ENCODE measurements around the gene PRDX6.

DNA sequence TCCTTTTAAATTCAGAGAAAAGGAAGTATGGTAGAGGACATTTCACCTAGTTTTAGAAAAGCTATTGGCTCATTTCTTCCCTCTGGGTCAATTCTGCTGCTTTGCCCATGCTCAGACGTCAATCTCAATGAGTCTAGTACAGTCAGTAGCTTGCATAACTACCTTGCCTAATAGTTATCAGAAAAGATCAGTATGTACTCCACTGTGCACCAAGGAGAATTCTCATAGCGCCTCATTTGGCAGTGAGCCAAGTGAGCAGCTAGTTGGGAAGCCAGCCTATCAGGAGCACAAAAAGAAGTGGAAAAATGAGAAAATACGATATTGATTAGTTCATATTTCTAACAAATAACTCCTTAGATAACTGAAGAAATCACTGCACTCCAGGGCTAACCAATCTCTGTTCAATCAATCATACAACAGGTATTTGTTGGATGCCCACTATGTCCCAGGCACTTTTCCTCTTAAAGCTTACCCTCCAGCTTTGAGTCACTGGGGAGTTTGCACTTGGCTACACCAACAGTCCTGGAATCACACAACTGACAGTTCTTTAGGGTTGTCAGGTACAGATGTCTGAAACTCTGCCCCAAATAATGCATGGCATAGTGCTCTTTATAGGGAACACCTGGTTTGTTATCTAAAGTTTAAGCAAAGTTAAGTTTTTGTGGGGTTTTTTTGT lies 50.2 kb downstream of the PRDX6 start:
- TF ChIP-seq, protein P1, sequence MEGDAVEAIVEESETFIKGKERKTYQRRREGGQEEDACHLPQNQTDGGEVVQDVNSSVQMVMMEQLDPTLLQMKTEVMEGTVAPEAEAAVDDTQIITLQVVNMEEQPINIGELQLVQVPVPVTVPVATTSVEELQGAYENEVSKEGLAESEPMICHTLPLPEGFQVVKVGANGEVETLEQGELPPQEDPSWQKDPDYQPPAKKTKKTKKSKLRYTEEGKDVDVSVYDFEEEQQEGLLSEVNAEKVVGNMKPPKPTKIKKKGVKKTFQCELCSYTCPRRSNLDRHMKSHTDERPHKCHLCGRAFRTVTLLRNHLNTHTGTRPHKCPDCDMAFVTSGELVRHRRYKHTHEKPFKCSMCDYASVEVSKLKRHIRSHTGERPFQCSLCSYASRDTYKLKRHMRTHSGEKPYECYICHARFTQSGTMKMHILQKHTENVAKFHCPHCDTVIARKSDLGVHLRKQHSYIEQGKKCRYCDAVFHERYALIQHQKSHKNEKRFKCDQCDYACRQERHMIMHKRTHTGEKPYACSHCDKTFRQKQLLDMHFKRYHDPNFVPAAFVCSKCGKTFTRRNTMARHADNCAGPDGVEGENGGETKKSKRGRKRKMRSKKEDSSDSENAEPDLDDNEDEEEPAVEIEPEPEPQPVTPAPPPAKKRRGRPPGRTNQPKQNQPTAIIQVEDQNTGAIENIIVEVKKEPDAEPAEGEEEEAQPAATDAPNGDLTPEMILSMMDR (tag by site-specific recombination; IDR thresholded peaks at IDR 0.05) = no peak
- TF ChIP-seq ZIC2 (tag by site-specific recombination; IDR thresholded peaks at IDR 0.05) (no peak), ZNF521 (tag by site-specific recombination; IDR thresholded peaks at IDR 0.05) (no peak)
